ENCODE results near the gene CD63. TPM values are rescaled to one million over a fixed set of nuclear protein-coding genes. Genes with fewer than 3 reads are reported as not detected.

The CD63 gene
- total RNA-seq, 1 experiment from 2014 or later = 879 TPM

DNA sequence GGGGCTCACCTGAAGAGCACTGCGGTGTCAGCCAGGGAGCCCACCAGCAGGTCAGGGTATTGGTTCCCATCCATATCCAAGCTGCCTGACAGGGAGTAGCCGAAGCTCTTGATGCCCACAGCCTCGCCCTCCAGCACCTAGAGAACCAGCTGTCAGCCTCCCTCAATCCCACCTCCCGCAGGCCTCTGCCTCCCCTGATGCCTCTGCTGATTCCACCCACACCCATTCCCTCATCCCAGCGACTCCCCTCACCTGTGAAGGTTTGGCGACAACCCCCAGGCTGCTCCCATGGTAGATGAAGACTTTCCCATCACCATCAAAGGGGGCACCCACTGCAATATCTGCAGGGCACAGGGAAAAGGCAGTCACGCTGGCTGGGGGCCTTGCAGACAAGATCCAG, 31.1 kb downstream of the CD63 start:
- no peaks in the 10 kb centered on the region for H3K4me1 ChIP-seq (ENCODE audit: control insufficient read depth, insufficient read depth, low read length)
- no TSS peak for BruUV-seq (replicated peaks)
- no peak overlapping the region for H3K27ac ChIP-seq (ENCODE audit: low read length)
- no peaks in the 10 kb centered on the region for H3K27me3 ChIP-seq (ENCODE audit: control insufficient read depth, insufficient read depth, low read length)
- in situ Hi-C loops (cut with HindIII; ENCODE audit: low pct_unique_long_range_greater_than_20kb, low sequenced_read_pairs) (no loop called here), intact Hi-C loops (cut with micrococcal nuclease; ENCODE audit: unreplicated experiment) (no loop called here)
- no peak overlapping the region for H3K4me3 ChIP-seq (ENCODE audit: low read depth in 2 of 2, low read length in 2 of 2)
- H3K36me3 ChIP-seq (ENCODE audit: control insufficient read depth, insufficient read depth, low read length) = no peaks in the 10 kb centered on the region
- H3K9me3 ChIP-seq (ENCODE audit: control insufficient read depth, insufficient read depth, low read depth, low read length) = no peaks in the 10 kb centered on the region
- ChIA-PET POLR2A (no interaction called here), CTCF (no interaction called here)
- ATAC-seq = no peak
- no peak for DNase-seq (ENCODE audit: low read depth, low spot score)
- TF ChIP-seq TCF7L2 (IDR thresholded peaks at IDR 0.05; ENCODE audit: low read depth, low read length) (no peak), SIN3A (IDR thresholded peaks at IDR 0.05; ENCODE audit: borderline replicate concordance, insufficient read depth, low read depth, low read length) (no peak), POLR2AphosphoS5 (IDR thresholded peaks at IDR 0.05; ENCODE audit: low read depth, low read length) (no peak)
- TF ChIP-seq, protein P1, sequence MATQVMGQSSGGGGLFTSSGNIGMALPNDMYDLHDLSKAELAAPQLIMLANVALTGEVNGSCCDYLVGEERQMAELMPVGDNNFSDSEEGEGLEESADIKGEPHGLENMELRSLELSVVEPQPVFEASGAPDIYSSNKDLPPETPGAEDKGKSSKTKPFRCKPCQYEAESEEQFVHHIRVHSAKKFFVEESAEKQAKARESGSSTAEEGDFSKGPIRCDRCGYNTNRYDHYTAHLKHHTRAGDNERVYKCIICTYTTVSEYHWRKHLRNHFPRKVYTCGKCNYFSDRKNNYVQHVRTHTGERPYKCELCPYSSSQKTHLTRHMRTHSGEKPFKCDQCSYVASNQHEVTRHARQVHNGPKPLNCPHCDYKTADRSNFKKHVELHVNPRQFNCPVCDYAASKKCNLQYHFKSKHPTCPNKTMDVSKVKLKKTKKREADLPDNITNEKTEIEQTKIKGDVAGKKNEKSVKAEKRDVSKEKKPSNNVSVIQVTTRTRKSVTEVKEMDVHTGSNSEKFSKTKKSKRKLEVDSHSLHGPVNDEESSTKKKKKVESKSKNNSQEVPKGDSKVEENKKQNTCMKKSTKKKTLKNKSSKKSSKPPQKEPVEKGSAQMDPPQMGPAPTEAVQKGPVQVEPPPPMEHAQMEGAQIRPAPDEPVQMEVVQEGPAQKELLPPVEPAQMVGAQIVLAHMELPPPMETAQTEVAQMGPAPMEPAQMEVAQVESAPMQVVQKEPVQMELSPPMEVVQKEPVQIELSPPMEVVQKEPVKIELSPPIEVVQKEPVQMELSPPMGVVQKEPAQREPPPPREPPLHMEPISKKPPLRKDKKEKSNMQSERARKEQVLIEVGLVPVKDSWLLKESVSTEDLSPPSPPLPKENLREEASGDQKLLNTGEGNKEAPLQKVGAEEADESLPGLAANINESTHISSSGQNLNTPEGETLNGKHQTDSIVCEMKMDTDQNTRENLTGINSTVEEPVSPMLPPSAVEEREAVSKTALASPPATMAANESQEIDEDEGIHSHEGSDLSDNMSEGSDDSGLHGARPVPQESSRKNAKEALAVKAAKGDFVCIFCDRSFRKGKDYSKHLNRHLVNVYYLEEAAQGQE (IDR thresholded peaks at IDR 0.05; ENCODE audit: insufficient read depth in 1 of 2, low read depth in 2 of 2, low read length in 1 of 2) = no peak
- TF ChIP-seq, protein P2, sequence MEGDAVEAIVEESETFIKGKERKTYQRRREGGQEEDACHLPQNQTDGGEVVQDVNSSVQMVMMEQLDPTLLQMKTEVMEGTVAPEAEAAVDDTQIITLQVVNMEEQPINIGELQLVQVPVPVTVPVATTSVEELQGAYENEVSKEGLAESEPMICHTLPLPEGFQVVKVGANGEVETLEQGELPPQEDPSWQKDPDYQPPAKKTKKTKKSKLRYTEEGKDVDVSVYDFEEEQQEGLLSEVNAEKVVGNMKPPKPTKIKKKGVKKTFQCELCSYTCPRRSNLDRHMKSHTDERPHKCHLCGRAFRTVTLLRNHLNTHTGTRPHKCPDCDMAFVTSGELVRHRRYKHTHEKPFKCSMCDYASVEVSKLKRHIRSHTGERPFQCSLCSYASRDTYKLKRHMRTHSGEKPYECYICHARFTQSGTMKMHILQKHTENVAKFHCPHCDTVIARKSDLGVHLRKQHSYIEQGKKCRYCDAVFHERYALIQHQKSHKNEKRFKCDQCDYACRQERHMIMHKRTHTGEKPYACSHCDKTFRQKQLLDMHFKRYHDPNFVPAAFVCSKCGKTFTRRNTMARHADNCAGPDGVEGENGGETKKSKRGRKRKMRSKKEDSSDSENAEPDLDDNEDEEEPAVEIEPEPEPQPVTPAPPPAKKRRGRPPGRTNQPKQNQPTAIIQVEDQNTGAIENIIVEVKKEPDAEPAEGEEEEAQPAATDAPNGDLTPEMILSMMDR (IDR thresholded peaks at IDR 0.05) = no peak

DNA sequence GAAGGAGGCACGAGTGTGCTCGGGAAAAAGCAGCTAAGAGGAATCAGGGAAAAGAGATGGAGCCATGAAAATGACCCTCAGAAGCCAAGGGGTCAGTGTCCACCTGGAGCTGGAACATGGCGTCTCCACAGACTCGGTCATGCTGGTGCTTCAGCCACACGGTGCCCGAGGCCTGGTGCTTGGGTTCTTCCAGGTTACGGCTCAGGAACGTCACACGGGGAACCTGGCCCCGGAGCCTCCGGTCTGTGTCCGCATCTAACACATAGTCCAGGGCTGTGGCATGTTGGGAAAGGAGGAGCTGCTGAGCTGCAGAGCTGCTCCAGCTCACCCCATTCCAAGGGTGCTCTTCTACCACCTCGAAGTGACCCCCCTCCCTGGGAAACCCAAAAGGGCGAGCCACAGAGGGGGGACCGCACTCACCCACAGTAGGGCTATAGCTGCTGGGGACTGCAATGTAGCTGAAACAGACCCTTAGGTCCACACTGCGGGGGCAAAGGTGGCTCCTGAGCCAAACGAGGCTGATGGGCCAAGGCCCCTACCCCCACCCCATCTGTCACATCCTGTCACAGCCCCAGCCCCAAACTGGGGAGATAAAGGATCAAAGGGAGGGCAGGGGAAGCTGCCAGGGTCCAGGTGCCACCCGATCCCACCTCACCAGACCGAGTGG, 31.9 kb downstream of the CD63 start:
- ChIA-PET POLR2A (no interaction called here), CTCF (interaction anchor here (0.7 to 1.8 kb wide), 3 partner anchors 15 to 726 kb away, joined by 3 to 11 read pairs (median 3); partner anchors contain the start of gene RDH5)
- no TSS peak for BruUV-seq (replicated peaks)
- intact Hi-C loops (cut with micrococcal nuclease; ENCODE audit: unreplicated experiment) = no loop called here
- H3K27ac ChIP-seq (ENCODE audit: low read length) = no peak overlapping the region
- H3K36me3 ChIP-seq (ENCODE audit: control insufficient read depth, insufficient read depth, low read length) = no peaks in the 10 kb centered on the region
- TF ChIP-seq, protein P2 (IDR thresholded peaks at IDR 0.05) = no peak
- TF ChIP-seq SIN3A (IDR thresholded peaks at IDR 0.05; ENCODE audit: borderline replicate concordance, insufficient read depth, low read depth, low read length) = no peak
- TF ChIP-seq TCF7L2 (IDR thresholded peaks at IDR 0.05; ENCODE audit: low read depth, low read length) = no peak
- TF ChIP-seq, protein P1 (IDR thresholded peaks at IDR 0.05; ENCODE audit: insufficient read depth in 1 of 2, low read depth in 2 of 2, low read length in 1 of 2) = no peak
- TF ChIP-seq POLR2AphosphoS5 (IDR thresholded peaks at IDR 0.05; ENCODE audit: low read depth, low read length) = no peak
- ATAC-seq (no peak), DNase-seq (ENCODE audit: low read depth, low spot score) (no peak)
- H3K4me1 ChIP-seq (ENCODE audit: control insufficient read depth, insufficient read depth, low read length) = no peaks in the 10 kb centered on the region
- no peaks in the 10 kb centered on the region for H3K9me3 ChIP-seq (ENCODE audit: control insufficient read depth, insufficient read depth, low read depth, low read length)
- no peaks in the 10 kb centered on the region for H3K27me3 ChIP-seq (ENCODE audit: control insufficient read depth, insufficient read depth, low read length)
- no peak overlapping the region for H3K4me3 ChIP-seq (ENCODE audit: low read depth in 2 of 2, low read length in 2 of 2)
- in situ Hi-C loops (cut with HindIII; ENCODE audit: low pct_unique_long_range_greater_than_20kb, low sequenced_read_pairs) = no loop called here
